Ureter (tissue), 1 donor: Measurements from ENCODE around the gene POLE2. TPM values are rescaled to one million over a fixed set of nuclear protein-coding genes. Genes with fewer than 3 reads are reported as not detected.
"Not testable (repeated sequence)": the region's sequence is repeated elsewhere in the genome, so short reads cannot be mapped to it uniquely, and the experiment has no call there.

Source experiments
- DNase-seq: peaks from one replicate; pipeline ENCODE4 v3.0.0-alpha.2; 2020; ENCODE audit warnings: low spot score
- total RNA-seq: library from RNA; stranded (reverse); gene quantifications from one replicate; pipeline ENCODE4 v1.2.4, GENCODE V29; 2023
- donor health status: DM: yes; HTN: yes; CAD: no.

The POLE2 gene
- total RNA-seq, 1 donor from 2014 or later = 4.6 TPM

- DNase-seq = no peak
Observed at GRCh38 chr14:49659526-49660455, 28.2 kb downstream of the POLE2 start.

GRCh38 chr14:49657500-49657899 lies 30.5 kb downstream of the POLE2 start:
- not testable (repeated sequence) for DNase-seq

- DNase-seq = no peak
Observed at GRCh38 chr14:49654511-49654910, 33.5 kb downstream of the POLE2 start.

- DNase-seq = no peak
Observed at GRCh38 chr14:49653508-49653907, 34.5 kb downstream of the POLE2 start.

GRCh38 chr14:49642163-49642562 lies 45.9 kb downstream of the POLE2 start:
- DNase-seq = no peak

- DNase-seq = no peak
Observed at GRCh38 chr14:49641697-49642129, 46.3 kb downstream of the POLE2 start.

- DNase-seq = no peak
Observed at GRCh38 chr14:49640540-49641417, 47.2 kb downstream of the POLE2 start.

- DNase-seq = no peak
Observed at GRCh38 chr14:49637534-49638078, 50.4 kb downstream of the POLE2 start.

GRCh38 chr14:49636866-49637265 lies 51.1 kb downstream of the POLE2 start:
- DNase-seq = no peak

GRCh38 chr14:49634547-49635334 lies 53.3 kb downstream of the POLE2 start, which contains the start of gene DNAAF2:
Gene DNAAF2, minus strand, starts transcription at chr14:49635244. Its CDS starts 95 bp downstream, at chr14:49635149.
- peak; percentile 61 for DNase-seq

GRCh38 chr14:49633640-49634546 lies 54.1 kb downstream of the POLE2 start:
- peak; percentile 95 for DNase-seq

GRCh38 chr14:49623941-49624839 lies 63.8 kb downstream of the POLE2 start:
- no peak for DNase-seq

GRCh38 chr14:49623387-49623786 lies 64.6 kb downstream of the POLE2 start:
- no peak for DNase-seq

- DNase-seq = no peak
Observed at GRCh38 chr14:49622022-49622607, 65.9 kb downstream of the POLE2 start.

GRCh38 chr14:49621114-49621881 lies 66.7 kb downstream of the POLE2 start:
- peak; percentile 76 for DNase-seq

- DNase-seq = peak; percentile 99
Observed at GRCh38 chr14:49620182-49621113, 67.6 kb downstream of the POLE2 start, which contains the start of the genes MGAT2 and RPL36AL. Gene MGAT2, plus strand, starts transcription at chr14:49620799. Its CDS starts 470 bp downstream, at chr14:49621269. Gene RPL36AL, minus strand, starts transcription at chr14:49620626. Its CDS starts 1,522 bp downstream, at chr14:49619104.
